ENCODE results near the gene BDKRB2. TPM values are rescaled to one million over a fixed set of nuclear protein-coding genes. Genes with fewer than 3 reads are reported as not detected.

Gene BDKRB2
- total and polyA plus RNA-seq, 2 donors (not counting 1 experiment from before 2014, with no cell fraction given), result not detected

DNA sequence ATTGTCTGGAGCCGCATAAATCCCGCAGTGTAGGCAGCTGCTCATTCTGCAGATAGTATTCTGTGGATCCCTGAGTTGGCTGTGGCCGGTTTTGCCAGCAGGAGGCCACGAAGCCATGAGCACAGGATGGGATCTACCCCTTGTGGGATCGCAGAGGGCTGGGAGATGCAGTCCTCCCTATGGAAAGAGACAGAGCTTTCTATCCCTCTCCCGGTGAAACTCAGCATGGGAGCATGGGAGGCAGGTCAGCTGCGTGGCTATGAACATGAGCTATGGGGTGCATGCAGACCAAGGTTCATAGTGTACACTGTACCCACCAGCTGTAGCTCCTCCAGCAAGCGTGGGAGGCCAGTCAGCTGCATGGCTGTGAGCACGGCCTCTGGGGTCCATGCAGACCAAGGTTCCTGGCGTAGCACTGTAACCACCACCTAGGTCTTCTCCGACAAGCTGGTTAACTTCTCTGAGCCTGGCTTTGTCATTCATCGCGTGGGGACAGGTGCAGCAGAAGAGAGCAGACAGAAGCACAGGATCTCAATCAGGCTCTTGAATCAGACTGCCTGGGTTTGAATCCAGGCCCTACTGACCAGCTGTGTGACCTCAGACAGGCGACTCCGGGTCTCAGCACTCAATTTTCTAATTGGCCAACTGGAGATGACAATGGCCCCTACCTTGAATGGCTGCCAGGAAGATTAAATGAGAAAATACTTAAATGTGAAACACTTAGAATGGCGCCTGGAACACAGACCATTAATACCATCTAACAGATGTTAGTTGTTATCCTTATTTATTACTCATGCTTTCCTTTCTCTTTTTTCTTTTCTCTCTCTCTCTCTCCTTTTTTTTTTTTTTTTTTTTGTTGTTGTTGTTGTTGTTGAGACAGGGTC lies 57.4 kb downstream of the BDKRB2 start:
- Histone ChIP-seq H3K79me2 (ENCODE audit: control insufficient read depth, insufficient read depth, low read length) (no peaks in the 10 kb centered on the region), H2AFZ (ENCODE audit: insufficient read depth, low read depth, low read length, poor library complexity, severe bottlenecking) (no peak overlapping the region), H3K4me2 (replicated peaks; ENCODE audit: low read depth, low read length, poor library complexity, severe bottlenecking) (no peak overlapping the region), H3K36me3 (replicated peaks in 1 of 2; ENCODE audit: control extremely low read depth in 1 of 2, control insufficient read depth in 1 of 2, extremely low read depth in 1 of 2, insufficient read depth in 2 of 2, low read length in 1 of 2) (no peaks in the 10 kb centered on the region), H3K27me3 (replicated peaks in 1 of 4; ENCODE audit: control extremely low read depth in 1 of 4, control insufficient read depth in 3 of 4, insufficient read depth in 4 of 4, low read length in 3 of 4) (peaks cover 0 to 4% (median 0%) of the 10 kb centered on the region in 4 experiments), H3K9me3 (ENCODE audit: control extremely low read depth in 1 of 3, control insufficient read depth in 2 of 3, insufficient read depth in 1 of 3, low read length in 2 of 3) (peaks cover 0 to 2% (median 0%) of the 10 kb centered on the region in 3 donors), H3K27ac (ENCODE audit: low read length in 2 of 2) (no peak overlapping the region), H3K9ac (ENCODE audit: low read length) (no peak overlapping the region), H3K4me3 (ENCODE audit: control extremely low read depth in 1 of 5, extremely low read depth in 1 of 5, insufficient read depth in 1 of 5, low read depth in 2 of 5, low read length in 4 of 5) (no peak overlapping the region), H4K20me1 (ENCODE audit: control insufficient read depth, insufficient read depth, low read length, poor library complexity, severe bottlenecking) (no peaks in the 10 kb centered on the region), H3K4me1 (ENCODE audit: control insufficient read depth in 2 of 2, insufficient read depth in 2 of 2, low read length in 2 of 2) (no peaks in the 10 kb centered on the region)
- POLR2A ChIA-PET, result no interaction called here
- intact Hi-C loops (cut with micrococcal nuclease), result no loop called here
- no peak for TF ChIP-seq EZH2 (IDR thresholded peaks at IDR 0.05; ENCODE audit: borderline replicate concordance, insufficient read depth, low read depth, low read length, poor library complexity, severe bottlenecking)
- TF ChIP-seq, protein P1, sequence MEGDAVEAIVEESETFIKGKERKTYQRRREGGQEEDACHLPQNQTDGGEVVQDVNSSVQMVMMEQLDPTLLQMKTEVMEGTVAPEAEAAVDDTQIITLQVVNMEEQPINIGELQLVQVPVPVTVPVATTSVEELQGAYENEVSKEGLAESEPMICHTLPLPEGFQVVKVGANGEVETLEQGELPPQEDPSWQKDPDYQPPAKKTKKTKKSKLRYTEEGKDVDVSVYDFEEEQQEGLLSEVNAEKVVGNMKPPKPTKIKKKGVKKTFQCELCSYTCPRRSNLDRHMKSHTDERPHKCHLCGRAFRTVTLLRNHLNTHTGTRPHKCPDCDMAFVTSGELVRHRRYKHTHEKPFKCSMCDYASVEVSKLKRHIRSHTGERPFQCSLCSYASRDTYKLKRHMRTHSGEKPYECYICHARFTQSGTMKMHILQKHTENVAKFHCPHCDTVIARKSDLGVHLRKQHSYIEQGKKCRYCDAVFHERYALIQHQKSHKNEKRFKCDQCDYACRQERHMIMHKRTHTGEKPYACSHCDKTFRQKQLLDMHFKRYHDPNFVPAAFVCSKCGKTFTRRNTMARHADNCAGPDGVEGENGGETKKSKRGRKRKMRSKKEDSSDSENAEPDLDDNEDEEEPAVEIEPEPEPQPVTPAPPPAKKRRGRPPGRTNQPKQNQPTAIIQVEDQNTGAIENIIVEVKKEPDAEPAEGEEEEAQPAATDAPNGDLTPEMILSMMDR (IDR thresholded peaks at IDR 0.05), result no peak
- Mint-ChIP-seq H3K4me1 (no peaks in the 10 kb centered on the region), H3K4me3 (no peak overlapping the region), H3K27ac (no peak overlapping the region), H3K9me3 (ENCODE audit: insufficient read depth) (no peaks in the 10 kb centered on the region), H3K27me3 (peaks cover 10% of the 10 kb centered on the region)
- WGBS (ENCODE audit: insufficient coverage), result 91% methylated on average over 15 of the region's 16 CpGs
- CTCF ChIA-PET, result no interaction called here
- no peak for ATAC-seq (ENCODE audit: low read depth)
- no peak for DNase-seq

Measured in B cell (primary cell).